Measurements from ENCODE around the gene CDRT15.
"Not testable (repeated sequence)": the region's sequence is repeated elsewhere in the genome, so short reads cannot be mapped to it uniquely, and the experiment has no call there.

The CDRT15 gene

DNA sequence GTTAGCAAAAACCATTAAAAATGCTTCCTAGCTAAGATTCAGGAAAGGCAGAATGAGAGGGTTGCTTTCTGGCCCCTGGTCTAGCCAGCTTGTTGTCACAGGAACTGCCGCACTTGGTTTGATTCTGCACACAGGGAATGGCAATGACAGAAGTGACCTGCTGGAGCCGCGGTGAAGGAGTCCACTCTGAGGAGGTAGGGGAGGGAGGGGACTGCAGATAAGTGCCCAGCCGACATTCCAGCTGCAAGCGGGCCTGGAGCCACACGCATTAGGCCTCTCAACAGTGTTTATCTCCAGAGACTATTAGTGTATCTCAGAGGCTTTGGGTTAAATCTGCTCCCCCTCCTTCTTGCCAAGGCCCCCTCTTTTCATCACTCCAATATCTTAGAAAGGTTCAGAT is 38.6 kb downstream of the CDRT15 start:
- no peak overlapping the region for H3K4me3 ChIP-seq (ENCODE audit: low read length)
- DNase-seq (ENCODE audit: low read depth) = no peak

DNA sequence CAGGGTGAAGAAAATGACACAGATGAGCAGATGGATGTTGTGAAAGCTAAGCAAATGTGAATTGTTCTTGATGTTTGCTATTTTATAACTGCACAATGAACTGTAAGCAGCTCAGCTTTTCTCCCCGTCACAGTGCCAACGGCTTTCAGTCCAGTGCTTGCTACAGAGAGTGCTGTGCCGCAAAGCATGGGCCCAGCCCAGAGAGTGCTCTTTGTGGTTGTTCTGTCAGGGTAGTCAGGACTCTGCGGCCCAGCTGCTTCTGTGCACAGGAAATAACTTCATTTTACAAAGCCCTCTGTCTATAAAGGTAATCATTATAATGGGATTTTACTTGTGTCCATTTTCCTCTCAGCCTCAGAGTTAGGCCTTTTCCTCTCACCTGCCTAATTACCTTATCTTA is 39.1 kb downstream of the CDRT15 start:
- TF ChIP-seq, protein P1, sequence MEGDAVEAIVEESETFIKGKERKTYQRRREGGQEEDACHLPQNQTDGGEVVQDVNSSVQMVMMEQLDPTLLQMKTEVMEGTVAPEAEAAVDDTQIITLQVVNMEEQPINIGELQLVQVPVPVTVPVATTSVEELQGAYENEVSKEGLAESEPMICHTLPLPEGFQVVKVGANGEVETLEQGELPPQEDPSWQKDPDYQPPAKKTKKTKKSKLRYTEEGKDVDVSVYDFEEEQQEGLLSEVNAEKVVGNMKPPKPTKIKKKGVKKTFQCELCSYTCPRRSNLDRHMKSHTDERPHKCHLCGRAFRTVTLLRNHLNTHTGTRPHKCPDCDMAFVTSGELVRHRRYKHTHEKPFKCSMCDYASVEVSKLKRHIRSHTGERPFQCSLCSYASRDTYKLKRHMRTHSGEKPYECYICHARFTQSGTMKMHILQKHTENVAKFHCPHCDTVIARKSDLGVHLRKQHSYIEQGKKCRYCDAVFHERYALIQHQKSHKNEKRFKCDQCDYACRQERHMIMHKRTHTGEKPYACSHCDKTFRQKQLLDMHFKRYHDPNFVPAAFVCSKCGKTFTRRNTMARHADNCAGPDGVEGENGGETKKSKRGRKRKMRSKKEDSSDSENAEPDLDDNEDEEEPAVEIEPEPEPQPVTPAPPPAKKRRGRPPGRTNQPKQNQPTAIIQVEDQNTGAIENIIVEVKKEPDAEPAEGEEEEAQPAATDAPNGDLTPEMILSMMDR (IDR thresholded peaks at IDR 0.05; ENCODE audit: insufficient read depth, low read depth, low read length, missing control alignments) = no peak
- no peak overlapping the region for H3K4me3 ChIP-seq (ENCODE audit: low read length)
- DNase-seq (ENCODE audit: low read depth) = no peak

More for the DNA sequence above, 38.6 kb downstream of the CDRT15 start:
- TF ChIP-seq, protein P1 (IDR thresholded peaks at IDR 0.05; ENCODE audit: insufficient read depth, low read depth, low read length, missing control alignments) = no peak

DNA sequence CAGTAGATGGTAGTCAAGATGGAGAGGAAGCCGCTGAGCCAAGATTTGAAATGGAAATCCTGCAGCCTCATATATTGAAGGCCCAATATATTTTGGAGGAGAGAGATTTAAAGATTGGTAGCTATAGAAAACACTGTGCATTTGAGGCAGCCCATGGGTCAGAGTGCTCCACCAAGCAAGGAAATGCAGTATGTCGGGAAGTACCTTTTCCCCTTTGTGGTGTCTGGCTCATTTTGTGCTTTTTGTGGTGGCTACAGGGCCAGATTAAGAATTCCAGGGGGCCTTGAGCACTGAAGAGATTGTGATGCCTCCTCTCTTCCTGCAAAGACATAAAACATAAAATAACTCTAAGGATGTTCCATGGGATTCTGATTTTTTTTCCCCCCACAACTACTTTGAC is 39.6 kb downstream of the CDRT15 start:
- DNase-seq (ENCODE audit: low read depth) = no peak
- no peak overlapping the region for H3K4me3 ChIP-seq (ENCODE audit: low read length)
- TF ChIP-seq, protein P1 (IDR thresholded peaks at IDR 0.05; ENCODE audit: insufficient read depth, low read depth, low read length, missing control alignments) = no peak

DNA sequence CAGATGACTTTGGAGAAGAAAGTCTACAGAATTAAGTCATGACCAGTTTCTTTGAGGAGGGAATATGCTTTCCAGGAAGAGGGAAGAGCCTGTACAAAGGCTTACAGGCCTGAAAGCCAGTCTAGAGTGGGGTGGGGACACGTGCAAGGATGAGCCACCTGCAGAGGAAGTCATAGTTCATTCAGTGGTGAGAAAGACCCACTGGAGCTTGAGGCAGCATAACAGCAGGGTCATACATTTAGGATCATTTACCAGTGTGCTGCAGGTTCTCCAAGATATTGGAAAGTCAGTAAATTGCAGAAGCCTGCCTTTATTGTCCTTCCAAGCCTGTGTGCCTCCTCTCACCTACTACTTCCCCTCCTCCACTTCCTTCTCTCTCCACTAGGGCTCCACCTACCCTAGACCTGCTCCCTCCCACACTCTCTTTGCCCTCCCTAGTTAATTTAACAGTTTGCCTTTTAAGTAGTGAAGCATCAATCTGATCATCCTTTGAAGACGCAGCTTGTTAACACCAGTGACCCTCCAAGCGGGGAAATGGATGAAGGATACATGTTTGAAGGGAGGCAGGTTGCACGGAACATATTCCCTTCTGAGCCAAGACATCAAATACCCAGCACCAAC is 40.2 kb downstream of the CDRT15 start:
- H3K4me3 ChIP-seq (ENCODE audit: low read length) = no peak overlapping the region
- TF ChIP-seq, protein P1 (IDR thresholded peaks at IDR 0.05; ENCODE audit: insufficient read depth, low read depth, low read length, missing control alignments) = peak; percentile 32
- no peak for DNase-seq (ENCODE audit: low read depth)

DNA sequence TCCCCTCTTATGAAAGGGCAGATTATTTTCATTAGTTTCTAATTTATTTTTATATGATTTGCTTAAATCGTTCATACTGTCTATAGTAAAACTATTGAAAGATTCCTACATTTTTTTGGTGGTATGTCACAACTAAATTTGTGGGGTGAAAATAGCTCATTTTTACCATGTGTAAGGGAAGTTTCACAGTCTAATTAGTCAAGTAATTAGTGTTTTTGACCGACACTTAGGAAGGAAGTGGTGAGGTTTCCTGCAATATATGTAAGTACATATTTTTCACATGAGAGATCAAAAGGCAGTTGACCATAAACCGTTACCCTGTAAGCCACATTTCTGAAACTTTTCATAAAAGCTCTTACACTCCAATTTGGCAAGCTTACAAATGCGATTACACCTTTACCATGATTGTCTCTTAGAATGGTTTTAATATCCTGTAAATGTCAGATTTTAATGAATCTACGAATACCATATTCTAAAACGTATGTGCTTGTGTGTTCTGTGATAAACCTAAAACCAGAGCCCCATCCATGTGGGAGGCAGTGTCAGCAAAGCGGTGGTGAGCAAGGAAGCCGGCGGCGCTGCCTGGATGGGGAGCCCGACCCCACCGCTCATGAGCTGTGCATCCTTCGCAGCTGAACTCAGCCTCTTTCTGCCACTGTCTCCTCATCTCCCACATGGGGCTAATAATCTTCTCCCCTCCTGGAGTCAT is 43.9 kb downstream of the CDRT15 start:
- H3K4me3 ChIP-seq (ENCODE audit: low read length); DNase-seq (ENCODE audit: low read depth): not testable (repeated sequence)

DNA sequence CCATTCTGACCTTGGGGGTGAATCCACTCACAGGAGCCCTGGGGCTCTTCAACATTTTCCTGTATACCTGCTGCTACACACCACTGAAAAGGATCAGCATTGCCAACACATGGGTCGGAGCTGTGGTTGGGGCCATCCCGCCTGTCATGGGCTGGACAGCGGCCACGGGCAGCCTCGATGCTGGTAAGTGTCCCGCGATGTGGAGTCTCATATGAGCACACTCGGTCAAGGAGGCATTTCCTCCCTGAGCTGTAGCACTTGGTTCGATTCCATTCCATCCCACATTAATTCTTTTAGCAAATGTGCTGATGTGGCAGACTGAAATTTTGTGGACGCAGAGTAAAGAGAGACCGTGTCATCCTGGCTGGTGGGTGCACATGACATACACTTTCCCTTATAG is 44.6 kb downstream of the CDRT15 start:
- H3K4me3 ChIP-seq (ENCODE audit: low read length); DNase-seq (ENCODE audit: low read depth): not testable (repeated sequence)

DNA sequence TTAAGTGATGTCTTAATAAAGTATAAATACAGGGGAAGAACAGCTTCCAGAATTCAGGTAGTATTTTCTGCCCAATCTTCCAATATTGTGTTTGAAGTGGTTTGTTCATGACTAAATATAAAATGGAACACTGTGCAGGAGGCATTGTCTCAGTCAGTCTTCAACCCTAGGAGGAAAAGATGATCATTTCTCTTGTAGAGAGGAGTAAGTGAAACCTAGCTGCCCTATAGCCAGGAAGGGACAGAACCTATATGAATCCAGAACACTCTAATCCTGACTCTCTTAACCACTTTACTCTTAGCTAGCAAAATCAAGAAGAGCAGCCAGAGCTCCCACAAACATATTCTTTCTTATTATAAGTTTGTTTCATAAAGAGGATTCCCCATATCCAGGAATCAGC is 45.2 kb downstream of the CDRT15 start:
- DNase-seq (ENCODE audit: low read depth); H3K4me3 ChIP-seq (ENCODE audit: low read length): not testable (repeated sequence)

DNA sequence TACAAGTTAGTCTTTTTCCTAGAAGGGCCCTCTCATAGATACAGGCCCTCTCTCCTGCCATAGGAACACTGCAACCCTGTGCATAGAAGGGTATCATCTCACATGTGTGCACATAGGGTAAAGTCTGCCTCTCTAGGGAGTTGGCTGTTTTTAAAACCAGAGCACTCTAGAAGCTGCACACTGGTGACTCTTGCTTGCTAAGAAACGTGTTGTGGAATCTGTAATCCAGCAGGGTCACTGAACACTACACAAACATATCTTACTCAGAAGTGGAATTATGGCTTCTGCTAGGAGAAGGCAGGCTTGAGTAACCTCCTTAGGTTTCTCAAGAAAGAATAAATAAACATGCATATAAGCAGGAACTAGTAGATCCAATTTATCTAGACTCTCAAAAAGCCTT is 45.9 kb downstream of the CDRT15 start:
- DNase-seq (ENCODE audit: low read depth); H3K4me3 ChIP-seq (ENCODE audit: low read length): not testable (repeated sequence)

DNA sequence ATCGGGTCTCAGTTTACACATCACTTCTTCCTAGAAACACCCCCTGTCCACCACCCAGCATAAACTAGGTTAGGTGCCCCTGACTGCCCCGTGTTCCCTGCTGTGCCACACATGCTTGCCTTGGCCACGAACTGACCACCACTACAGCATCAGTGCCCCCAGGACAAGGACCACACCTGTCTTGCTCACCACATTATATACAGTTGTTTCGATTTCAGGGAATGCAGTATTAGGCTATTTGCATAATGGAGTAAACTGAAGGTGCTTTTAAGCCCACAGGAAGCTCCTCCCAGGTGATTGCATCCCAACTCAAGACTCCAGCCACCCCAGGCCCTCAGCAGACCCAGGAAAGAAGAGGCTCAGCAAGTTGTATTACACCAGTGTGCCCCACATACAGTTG is 50.2 kb downstream of the CDRT15 start:
- DNase-seq (ENCODE audit: low read depth); H3K4me3 ChIP-seq (ENCODE audit: low read length): not testable (repeated sequence)

All from epithelial cell of esophagus (primary cell).